K562 (cell line): ENCODE measurements around the gene DDR1. TPM values are rescaled to one million over a fixed set of nuclear protein-coding genes. Genes with fewer than 3 reads are reported as not detected.
A peak's percentile ranks its signal among the peaks of the same experiment; 100 is the strongest.

Experiments used
- ARID1B ChIP-seq: fragments of 450-650 bp; IDR thresholded peaks from 2 replicates; pipeline ENCODE4 v1.6.1; 2016; ENCODE audit warnings: antibody characterized with exemption, mild to moderate bottlenecking, inconsistent platforms
- BRD9 ChIP-seq: fragments of 450-650 bp; IDR thresholded peaks from 2 replicates; pipeline ENCODE4 v1.6.1; 2018; ENCODE audit warnings: low read depth; ENCODE audit not compliant: partially characterized antibody
- CHD2 ChIP-seq: IDR thresholded peaks from 2 replicates; pipeline ENCODE4 v1.6.1; 2011; ENCODE audit warnings: low read depth, low read length
- CSDE1 ChIP-seq, 2 experiments: fragments of 450-650 bp; IDR thresholded peaks; 2 replicates each; pipeline ENCODE4 v1.6.1; 2016; ENCODE audit warnings: mild to moderate bottlenecking in 1 of 2
- GTF2F1 ChIP-seq: IDR thresholded peaks from 2 replicates; pipeline ENCODE4 v1.6.1; 2011; ENCODE audit warnings: low read depth, low read length, improper control_type of control experiment
- NR2F6 ChIP-seq: fragments of 450-650 bp; formaldehyde crosslinking; IDR thresholded peaks from 2 replicates; pipeline ENCODE4 v1.4.0; 2020; ENCODE audit warnings: mild to moderate bottlenecking
- PCBP2 ChIP-seq: fragments of 200-400 bp; formaldehyde crosslinking; IDR thresholded peaks from 2 replicates; pipeline ENCODE4 v1.6.1; 2018; ENCODE audit warnings: low read length, low read depth, mild to moderate bottlenecking, moderate library complexity; ENCODE audit not compliant: poor library complexity, severe bottlenecking
- POLR3A ChIP-seq: IDR thresholded peaks from 2 replicates; pipeline ENCODE4 v1.6.1; 2011; ENCODE audit warnings: borderline replicate concordance, mild to moderate bottlenecking, moderate library complexity; ENCODE audit not compliant: insufficient read length, insufficient read depth; ENCODE audit errors: extremely low read depth
- PTRF ChIP-seq: fragments of 450-650 bp; IDR thresholded peaks from 2 replicates; pipeline ENCODE4 v1.6.1; 2016; ENCODE audit warnings: mild to moderate bottlenecking, missing genetic modification characterization, missing compliant biosample characterization
- TAL1 ChIP-seq: fragments of 450-650 bp; IDR thresholded peaks from 2 replicates; pipeline ENCODE4 v1.6.1; 2016; ENCODE audit warnings: mild to moderate bottlenecking
- TEAD1 ChIP-seq, 2 experiments: fragments of 450-650 bp in 1 of 2; sonication (generic) in 1 of 2; formaldehyde crosslinking; IDR thresholded peaks; 2 replicates each; pipeline versions ENCODE4 v1.4.0 to v1.8.0; 2020 to 2022; ENCODE audit warnings: mild to moderate bottlenecking in 2 of 2, missing genetic modification reagents in 1 of 2
- ZBTB7A ChIP-seq: IDR thresholded peaks from 2 replicates; pipeline ENCODE4 v1.6.1; 2011; ENCODE audit warnings: low read depth, mild to moderate bottlenecking, low read length, moderate library complexity, borderline replicate concordance; ENCODE audit not compliant: control insufficient read depth
- ZNF184 ChIP-seq: sonication (generic); formaldehyde crosslinking; IDR thresholded peaks from 2 replicates; pipeline ENCODE4 v1.5.0; 2020; ENCODE audit warnings: missing genetic modification reagents
- ZNF77 ChIP-seq: fragments of 250-450 bp; sonication (Bioruptor Pico); IDR thresholded peaks from 2 replicates; pipeline ENCODE4 v1.5.0; 2020
- ZSCAN29 ChIP-seq: fragments of 450-650 bp; IDR thresholded peaks from 2 replicates; pipeline ENCODE4 v1.6.1; 2017
- polyA plus RNA-seq, 8 experiments: library from polyadenylated mRNA; depleted of rRNA in 4 of 8; stranded (reverse) in 5 of 8; unstranded in 3 of 8; fragments of >200 nt; fragmentation: Nextera tagmentation in 2 of 8; fragmentation: Illumina TruSeq in 1 of 8; extraction: Ambion mirVana in 2 of 8; extraction: Trizol in 1 of 8; gene quantifications; 2 replicates each; pipeline versions ENCODE4 v1.2.1 to v1.2.3, GENCODE V29; 2011 to 2014; ENCODE audit warnings: inconsistent platforms in 1 of 8, missing spikeins in 1 of 8
- total RNA-seq, 7 experiments: library from RNA; depleted of rRNA in 6 of 7; stranded (reverse); fragments of >200 nt in 6 of 7; fragmentation: Illumina TruSeq in 2 of 7; extraction: Trizol in 2 of 7; gene quantifications; 2 replicates each; pipeline versions ENCODE4 v1.2.1 to v1.2.3, GENCODE V29; 2011 to 2021; ENCODE audit warnings: low replicate concordance in 1 of 7
- TF ChIP-seq, protein P1 (sequence below), 2 experiments: fragments of 450-650 bp; formaldehyde crosslinking in 1 of 2; IDR thresholded peaks; 2 replicates each; pipeline versions ENCODE4 v1.4.0 to v1.6.1; 2014 to 2020; ENCODE audit warnings: mild to moderate bottlenecking in 2 of 2, borderline replicate concordance in 1 of 2, low read depth in 1 of 2
- TF ChIP-seq, protein P2 (sequence below): fragments of 450-650 bp; IDR thresholded peaks from 2 replicates; pipeline ENCODE4 v1.6.1; 2018; ENCODE audit not compliant: partially characterized antibody

Gene DDR1
- total and polyA plus RNA-seq, 9 of the 15 experiments (the other 6 are each of a cell fraction or from before 2014, with no cell fraction given) = 1.4 to 44.6 (median 12.2) TPM

DNA sequence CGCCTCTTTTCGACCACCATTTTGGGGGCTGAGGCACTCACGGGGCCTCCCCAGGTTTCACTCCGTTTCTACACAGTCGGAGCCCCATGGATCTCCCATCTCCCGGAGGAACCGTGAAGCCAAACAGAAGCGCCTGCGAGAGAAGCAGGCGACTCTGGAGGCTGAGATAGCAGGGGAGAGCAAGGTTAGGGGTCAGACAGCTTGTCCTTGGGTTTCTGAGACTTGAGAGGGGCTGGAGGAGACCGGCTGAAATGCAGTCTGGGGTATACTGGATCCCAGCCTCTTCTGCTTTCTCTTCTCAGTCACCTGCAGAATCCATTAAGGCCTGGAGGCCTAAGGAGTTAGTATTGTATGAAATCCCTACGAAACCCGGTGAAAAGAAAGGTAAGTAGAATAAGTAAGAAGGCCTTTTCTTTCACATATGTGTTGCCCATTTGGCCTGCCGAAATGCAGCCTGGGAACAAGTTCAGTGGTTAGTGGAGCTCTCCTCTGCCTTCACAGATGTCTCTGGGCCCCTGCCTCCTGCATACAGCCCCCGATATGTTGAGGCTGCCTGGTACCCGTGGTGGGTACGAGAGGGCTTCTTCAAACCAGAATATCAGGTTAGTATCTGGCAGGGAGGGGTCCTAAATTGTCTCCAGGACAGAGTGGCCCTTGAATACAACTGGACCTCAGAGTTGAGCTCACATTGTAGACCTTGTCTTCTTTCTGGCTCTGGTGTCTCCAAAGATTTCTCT lies 30.7 kb downstream of the DDR1 start (continued):
- TF ChIP-seq NR2F6 (CRISPR knock-in tag) (no peak), ZNF77 (no peak), ARID1B (0 out of 2 replicates have a peak, but pooled peaks have one; percentile 55), TAL1 (peak; percentile 52; the same call in 1 of the 2 replicates), CSDE1 (IDR thresholded peaks at IDR 0.05) (no peak), TEAD1 (CRISPR knock-in tag; IDR thresholded peaks at IDR 0.05) (no peak), ZSCAN29 (0 out of 2 replicates have a peak, but pooled peaks have one; percentile 34), PTRF (tag) (no peak), POLR3A (no peak), CHD2 (no peak), ZBTB7A (peak; percentile 58; the same call in 1 of the 2 replicates), ZNF184 (no peak), GTF2F1 (no peak), BRD9 (no peak), PCBP2 (no peak)
- TF ChIP-seq, protein P1, sequence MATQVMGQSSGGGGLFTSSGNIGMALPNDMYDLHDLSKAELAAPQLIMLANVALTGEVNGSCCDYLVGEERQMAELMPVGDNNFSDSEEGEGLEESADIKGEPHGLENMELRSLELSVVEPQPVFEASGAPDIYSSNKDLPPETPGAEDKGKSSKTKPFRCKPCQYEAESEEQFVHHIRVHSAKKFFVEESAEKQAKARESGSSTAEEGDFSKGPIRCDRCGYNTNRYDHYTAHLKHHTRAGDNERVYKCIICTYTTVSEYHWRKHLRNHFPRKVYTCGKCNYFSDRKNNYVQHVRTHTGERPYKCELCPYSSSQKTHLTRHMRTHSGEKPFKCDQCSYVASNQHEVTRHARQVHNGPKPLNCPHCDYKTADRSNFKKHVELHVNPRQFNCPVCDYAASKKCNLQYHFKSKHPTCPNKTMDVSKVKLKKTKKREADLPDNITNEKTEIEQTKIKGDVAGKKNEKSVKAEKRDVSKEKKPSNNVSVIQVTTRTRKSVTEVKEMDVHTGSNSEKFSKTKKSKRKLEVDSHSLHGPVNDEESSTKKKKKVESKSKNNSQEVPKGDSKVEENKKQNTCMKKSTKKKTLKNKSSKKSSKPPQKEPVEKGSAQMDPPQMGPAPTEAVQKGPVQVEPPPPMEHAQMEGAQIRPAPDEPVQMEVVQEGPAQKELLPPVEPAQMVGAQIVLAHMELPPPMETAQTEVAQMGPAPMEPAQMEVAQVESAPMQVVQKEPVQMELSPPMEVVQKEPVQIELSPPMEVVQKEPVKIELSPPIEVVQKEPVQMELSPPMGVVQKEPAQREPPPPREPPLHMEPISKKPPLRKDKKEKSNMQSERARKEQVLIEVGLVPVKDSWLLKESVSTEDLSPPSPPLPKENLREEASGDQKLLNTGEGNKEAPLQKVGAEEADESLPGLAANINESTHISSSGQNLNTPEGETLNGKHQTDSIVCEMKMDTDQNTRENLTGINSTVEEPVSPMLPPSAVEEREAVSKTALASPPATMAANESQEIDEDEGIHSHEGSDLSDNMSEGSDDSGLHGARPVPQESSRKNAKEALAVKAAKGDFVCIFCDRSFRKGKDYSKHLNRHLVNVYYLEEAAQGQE (IDR thresholded peaks at IDR 0.05; ENCODE audit: borderline replicate concordance) = no peak
- TF ChIP-seq, protein P1 (CRISPR knock-in tag; IDR thresholded peaks at IDR 0.05; ENCODE audit: low read depth) = no peak
- TF ChIP-seq, protein P2, sequence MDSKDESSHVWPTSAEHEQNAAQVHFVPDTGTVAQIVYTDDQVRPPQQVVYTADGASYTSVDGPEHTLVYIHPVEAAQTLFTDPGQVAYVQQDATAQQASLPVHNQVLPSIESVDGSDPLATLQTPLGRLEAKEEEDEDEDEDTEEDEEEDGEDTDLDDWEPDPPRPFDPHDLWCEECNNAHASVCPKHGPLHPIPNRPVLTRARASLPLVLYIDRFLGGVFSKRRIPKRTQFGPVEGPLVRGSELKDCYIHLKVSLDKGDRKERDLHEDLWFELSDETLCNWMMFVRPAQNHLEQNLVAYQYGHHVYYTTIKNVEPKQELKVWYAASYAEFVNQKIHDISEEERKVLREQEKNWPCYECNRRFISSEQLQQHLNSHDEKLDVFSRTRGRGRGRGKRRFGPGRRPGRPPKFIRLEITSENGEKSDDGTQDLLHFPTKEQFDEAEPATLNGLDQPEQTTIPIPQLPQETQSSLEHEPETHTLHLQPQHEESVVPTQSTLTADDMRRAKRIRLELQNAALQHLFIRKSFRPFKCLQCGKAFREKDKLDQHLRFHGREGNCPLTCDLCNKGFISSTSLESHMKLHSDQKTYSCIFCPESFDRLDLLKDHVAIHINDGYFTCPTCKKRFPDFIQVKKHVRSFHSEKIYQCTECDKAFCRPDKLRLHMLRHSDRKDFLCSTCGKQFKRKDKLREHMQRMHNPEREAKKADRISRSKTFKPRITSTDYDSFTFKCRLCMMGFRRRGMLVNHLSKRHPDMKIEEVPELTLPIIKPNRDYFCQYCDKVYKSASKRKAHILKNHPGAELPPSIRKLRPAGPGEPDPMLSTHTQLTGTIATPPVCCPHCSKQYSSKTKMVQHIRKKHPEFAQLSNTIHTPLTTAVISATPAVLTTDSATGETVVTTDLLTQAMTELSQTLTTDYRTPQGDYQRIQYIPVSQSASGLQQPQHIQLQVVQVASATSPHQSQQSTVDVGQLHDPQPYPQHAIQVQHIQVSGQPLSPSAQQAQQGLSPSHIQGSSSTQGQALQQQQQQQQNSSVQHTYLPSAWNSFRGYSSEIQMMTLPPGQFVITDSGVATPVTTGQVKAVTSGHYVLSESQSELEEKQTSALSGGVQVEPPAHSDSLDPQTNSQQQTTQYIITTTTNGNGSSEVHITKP = no peak
